ENCODE data around the gene RPP30.

Gene RPP30

GRCh38 chr10:90914992-90915765 is 43.4 kb downstream of the RPP30 start:
- Histone ChIP-seq H3K9me3 (ENCODE audit: low read length) (no peaks in the 10 kb centered on the region), H3K36me3 (ENCODE audit: insufficient read depth, low read length) (no peaks in the 10 kb centered on the region), H3K27me3 (ENCODE audit: insufficient read depth, low read length) (no peaks in the 10 kb centered on the region), H3K4me1 (ENCODE audit: insufficient read depth, low read length) (peaks cover 12% of the 10 kb centered on the region), H2AFZ (ENCODE audit: low read depth, low read length) (no peak overlapping the region), H3K4me3 (ENCODE audit: low read length) (no peak overlapping the region)

GRCh38 chr10:90915766-90916075 is 43.9 kb downstream of the RPP30 start:
- H3K36me3 ChIP-seq (ENCODE audit: insufficient read depth, low read length), result no peaks in the 10 kb centered on the region
- H2AFZ ChIP-seq (ENCODE audit: low read depth, low read length), result no peak overlapping the region
- no peaks in the 10 kb centered on the region for H3K9me3 ChIP-seq (ENCODE audit: low read length)

GRCh38 chr10:90916392-90917237 is 44.8 kb downstream of the RPP30 start:
- no peaks in the 10 kb centered on the region for H3K36me3 ChIP-seq (ENCODE audit: insufficient read depth, low read length)

More at GRCh38 chr10:90915766-90916075, 43.9 kb downstream of the RPP30 start:
- Histone ChIP-seq H3K27me3 (ENCODE audit: insufficient read depth, low read length) (no peaks in the 10 kb centered on the region), H3K4me3 (ENCODE audit: low read length) (no peak overlapping the region), H3K4me1 (ENCODE audit: insufficient read depth, low read length) (peaks cover 16% of the 10 kb centered on the region)

GRCh38 chr10:90917238-90917967 is 45.6 kb downstream of the RPP30 start:
- Histone ChIP-seq H3K4me3 (ENCODE audit: low read length) (no peak overlapping the region), H2AFZ (ENCODE audit: low read depth, low read length) (no peak overlapping the region), H3K36me3 (ENCODE audit: insufficient read depth, low read length) (no peaks in the 10 kb centered on the region), H3K9me3 (ENCODE audit: low read length) (no peaks in the 10 kb centered on the region), H3K27me3 (ENCODE audit: insufficient read depth, low read length) (no peaks in the 10 kb centered on the region), H3K4me1 (ENCODE audit: insufficient read depth, low read length) (peaks cover 19% of the 10 kb centered on the region)

More at GRCh38 chr10:90916392-90917237, 44.8 kb downstream of the RPP30 start:
- Histone ChIP-seq H3K9me3 (ENCODE audit: low read length) (no peaks in the 10 kb centered on the region), H3K4me3 (ENCODE audit: low read length) (no peak overlapping the region), H3K27me3 (ENCODE audit: insufficient read depth, low read length) (no peaks in the 10 kb centered on the region), H2AFZ (ENCODE audit: low read depth, low read length) (no peak overlapping the region), H3K4me1 (ENCODE audit: insufficient read depth, low read length) (peaks cover 25% of the 10 kb centered on the region)

GRCh38 chr10:90917968-90918318 is 46.2 kb downstream of the RPP30 start:
- no peaks in the 10 kb centered on the region for H3K27me3 ChIP-seq (ENCODE audit: insufficient read depth, low read length)
- peaks cover 19% of the 10 kb centered on the region for H3K4me1 ChIP-seq (ENCODE audit: insufficient read depth, low read length)
- H2AFZ ChIP-seq (ENCODE audit: low read depth, low read length), result no peak overlapping the region
- no peaks in the 10 kb centered on the region for H3K9me3 ChIP-seq (ENCODE audit: low read length)
- no peaks in the 10 kb centered on the region for H3K36me3 ChIP-seq (ENCODE audit: insufficient read depth, low read length)
- H3K4me3 ChIP-seq (ENCODE audit: low read length), result no peak overlapping the region

GRCh38 chr10:90919683-90920574 is 48.2 kb downstream of the RPP30 start:
- H3K4me1 ChIP-seq (ENCODE audit: insufficient read depth, low read length), result peaks cover 19% of the 10 kb centered on the region
- no peaks in the 10 kb centered on the region for H3K27me3 ChIP-seq (ENCODE audit: insufficient read depth, low read length)
- no peak overlapping the region for H2AFZ ChIP-seq (ENCODE audit: low read depth, low read length)
- no peaks in the 10 kb centered on the region for H3K9me3 ChIP-seq (ENCODE audit: low read length)
- H3K36me3 ChIP-seq (ENCODE audit: insufficient read depth, low read length), result no peaks in the 10 kb centered on the region
- no peak overlapping the region for H3K4me3 ChIP-seq (ENCODE audit: low read length)

- no peak within 1 kb of the TSS for H2AFZ ChIP-seq (ENCODE audit: low read depth, low read length)
- H3K9me3 ChIP-seq (ENCODE audit: low read length), result no peaks in the 10 kb centered on the region
- no peaks in the 10 kb centered on the region for H3K27me3 ChIP-seq (ENCODE audit: insufficient read depth, low read length)
- H3K4me1 ChIP-seq (ENCODE audit: insufficient read depth, low read length), result peaks cover 19% of the 10 kb centered on the region
- no peak within 1 kb of the TSS for H3K4me3 ChIP-seq (ENCODE audit: low read length)
- no peaks in the 10 kb centered on the region for H3K36me3 ChIP-seq (ENCODE audit: insufficient read depth, low read length)
Observed at GRCh38 chr10:90920986-90921666, 49.4 kb downstream of the RPP30 start, which contains the start of gene ANKRD1. Gene ANKRD1, minus strand, starts transcription at chr10:90921087. Its CDS starts 60 bp downstream, at chr10:90921027.

GRCh38 chr10:90921906-90922305 is 50.1 kb downstream of the RPP30 start:
- no peaks in the 10 kb centered on the region for H3K9me3 ChIP-seq (ENCODE audit: low read length)
- H3K27me3 ChIP-seq (ENCODE audit: insufficient read depth, low read length), result no peaks in the 10 kb centered on the region
- H2AFZ ChIP-seq (ENCODE audit: low read depth, low read length), result no peak overlapping the region
- no peak overlapping the region for H3K4me3 ChIP-seq (ENCODE audit: low read length)
- H3K4me1 ChIP-seq (ENCODE audit: insufficient read depth, low read length), result peaks cover 19% of the 10 kb centered on the region
- no peaks in the 10 kb centered on the region for H3K36me3 ChIP-seq (ENCODE audit: insufficient read depth, low read length)

- Histone ChIP-seq H3K36me3 (ENCODE audit: insufficient read depth, low read length) (no peaks in the 10 kb centered on the region), H3K4me1 (ENCODE audit: insufficient read depth, low read length) (peaks cover 19% of the 10 kb centered on the region), H3K9me3 (ENCODE audit: low read length) (no peaks in the 10 kb centered on the region), H3K4me3 (ENCODE audit: low read length) (no peak overlapping the region), H3K27me3 (ENCODE audit: insufficient read depth, low read length) (no peaks in the 10 kb centered on the region), H2AFZ (ENCODE audit: low read depth, low read length) (no peak overlapping the region)
Observed at GRCh38 chr10:90923111-90923731, 51.4 kb downstream of the RPP30 start.

- peaks cover 19% of the 10 kb centered on the region for H3K4me1 ChIP-seq (ENCODE audit: insufficient read depth, low read length)
- no peak overlapping the region for H2AFZ ChIP-seq (ENCODE audit: low read depth, low read length)
- H3K9me3 ChIP-seq (ENCODE audit: low read length), result no peaks in the 10 kb centered on the region
- H3K4me3 ChIP-seq (ENCODE audit: low read length), result no peak overlapping the region
- H3K36me3 ChIP-seq (ENCODE audit: insufficient read depth, low read length), result no peaks in the 10 kb centered on the region
- H3K27me3 ChIP-seq (ENCODE audit: insufficient read depth, low read length), result no peaks in the 10 kb centered on the region
Observed at GRCh38 chr10:90924552-90924951, 52.8 kb downstream of the RPP30 start.

- peaks cover 18% of the 10 kb centered on the region for H3K4me1 ChIP-seq (ENCODE audit: insufficient read depth, low read length)
- no peaks in the 10 kb centered on the region for H3K27me3 ChIP-seq (ENCODE audit: insufficient read depth, low read length)
- no peaks in the 10 kb centered on the region for H3K9me3 ChIP-seq (ENCODE audit: low read length)
- H3K36me3 ChIP-seq (ENCODE audit: insufficient read depth, low read length), result no peaks in the 10 kb centered on the region
- H2AFZ ChIP-seq (ENCODE audit: low read depth, low read length), result no peak overlapping the region
- H3K4me3 ChIP-seq (ENCODE audit: low read length), result no peak overlapping the region
Observed at GRCh38 chr10:90925079-90926029, 53.6 kb downstream of the RPP30 start.
